ENCODE data around the gene KCNIP3.

GRCh38 chr2:95346738-95347671, 49.9 kb downstream of the KCNIP3 start:
- TF ChIP-seq CTCF (conservative IDR thresholded peaks at IDR 0.05) = no peak
- TF ChIP-seq EZH2 (IDR thresholded peaks at IDR 0.05; ENCODE audit: low read depth) = no peak
